ENCODE results near the gene RAD51B.
A peak's percentile ranks its signal among the peaks of the same experiment; 100 is the strongest.
"Not testable (repeated sequence)": the region's sequence is repeated elsewhere in the genome, so short reads cannot be mapped to it uniquely, and the experiment has no call there.

The RAD51B gene

DNA sequence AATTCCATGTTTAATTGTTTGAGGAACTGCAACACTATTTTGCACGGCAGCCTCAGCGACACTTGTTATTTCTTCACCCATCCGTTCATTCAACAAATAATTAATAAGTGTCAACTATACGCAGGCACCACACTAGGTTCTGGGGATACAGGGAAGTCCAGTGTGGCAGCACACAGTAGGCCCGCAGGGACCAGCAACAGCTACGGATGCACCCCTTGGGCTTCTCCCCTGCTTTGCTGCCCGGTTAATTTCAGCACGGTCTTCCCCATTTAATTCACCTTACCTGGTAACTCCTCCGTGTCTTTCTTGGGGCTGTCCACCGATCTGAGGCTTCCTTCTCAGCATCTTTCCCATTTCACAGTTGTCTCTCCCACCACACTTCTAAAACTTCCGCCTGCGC is 925.0 kb downstream of the RAD51B start:
- in situ Hi-C loops (cut with MboI; ENCODE audit: low pct_unique_long_range_greater_than_20kb, low sequenced_read_pairs): no loop called here

DNA sequence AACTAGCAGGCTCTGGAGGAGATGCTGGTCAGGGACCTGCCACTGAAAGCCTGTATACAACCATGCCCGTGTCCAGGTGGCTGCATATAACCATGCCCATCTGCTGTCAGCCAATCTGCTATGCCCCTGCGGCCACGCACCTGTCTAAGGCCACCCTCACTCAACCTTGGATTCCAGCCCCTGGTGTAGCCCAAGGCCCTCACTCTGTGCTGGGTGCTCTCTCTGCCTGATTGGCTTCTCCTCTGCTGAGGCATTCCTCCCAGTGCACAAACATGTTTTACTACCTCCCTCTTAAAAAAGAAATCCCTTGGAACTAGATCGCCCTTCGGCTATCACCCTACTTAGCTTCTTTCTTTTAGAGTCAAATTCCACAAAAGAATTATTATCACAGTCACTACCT is 927.8 kb downstream of the RAD51B start:
- DNase-seq: no peak
- in situ Hi-C loops (cut with MboI; ENCODE audit: low pct_unique_long_range_greater_than_20kb, low sequenced_read_pairs): no loop called here

More for the DNA sequence above, 925.0 kb downstream of the RAD51B start:
- DNase-seq: no peak

GRCh38 chr14:68748260-68748659 is 928.7 kb downstream of the RAD51B start:
- DNase-seq: no peak
- in situ Hi-C loops (cut with MboI; ENCODE audit: low pct_unique_long_range_greater_than_20kb, low sequenced_read_pairs): no loop called here

DNA sequence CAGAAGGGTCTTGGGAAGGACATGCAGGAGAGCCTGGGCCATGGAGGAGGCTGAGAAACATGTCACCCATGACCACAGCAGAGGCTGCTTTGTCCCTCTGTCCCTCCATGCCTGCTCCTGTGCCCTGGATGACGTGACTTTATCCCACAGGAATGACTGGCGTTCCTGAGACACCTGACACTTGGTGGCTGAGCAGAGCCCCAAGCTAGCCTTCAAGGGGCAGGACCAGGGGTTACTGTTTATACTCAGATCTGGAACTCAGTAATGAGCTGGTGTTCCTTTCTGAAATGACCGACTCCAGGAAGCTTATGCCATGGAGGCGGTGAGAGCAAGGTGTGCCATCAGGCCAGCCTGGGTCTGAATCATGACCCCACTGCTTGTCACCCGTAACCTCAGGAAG is 929.1 kb downstream of the RAD51B start:
- DNase-seq: no peak

DNA sequence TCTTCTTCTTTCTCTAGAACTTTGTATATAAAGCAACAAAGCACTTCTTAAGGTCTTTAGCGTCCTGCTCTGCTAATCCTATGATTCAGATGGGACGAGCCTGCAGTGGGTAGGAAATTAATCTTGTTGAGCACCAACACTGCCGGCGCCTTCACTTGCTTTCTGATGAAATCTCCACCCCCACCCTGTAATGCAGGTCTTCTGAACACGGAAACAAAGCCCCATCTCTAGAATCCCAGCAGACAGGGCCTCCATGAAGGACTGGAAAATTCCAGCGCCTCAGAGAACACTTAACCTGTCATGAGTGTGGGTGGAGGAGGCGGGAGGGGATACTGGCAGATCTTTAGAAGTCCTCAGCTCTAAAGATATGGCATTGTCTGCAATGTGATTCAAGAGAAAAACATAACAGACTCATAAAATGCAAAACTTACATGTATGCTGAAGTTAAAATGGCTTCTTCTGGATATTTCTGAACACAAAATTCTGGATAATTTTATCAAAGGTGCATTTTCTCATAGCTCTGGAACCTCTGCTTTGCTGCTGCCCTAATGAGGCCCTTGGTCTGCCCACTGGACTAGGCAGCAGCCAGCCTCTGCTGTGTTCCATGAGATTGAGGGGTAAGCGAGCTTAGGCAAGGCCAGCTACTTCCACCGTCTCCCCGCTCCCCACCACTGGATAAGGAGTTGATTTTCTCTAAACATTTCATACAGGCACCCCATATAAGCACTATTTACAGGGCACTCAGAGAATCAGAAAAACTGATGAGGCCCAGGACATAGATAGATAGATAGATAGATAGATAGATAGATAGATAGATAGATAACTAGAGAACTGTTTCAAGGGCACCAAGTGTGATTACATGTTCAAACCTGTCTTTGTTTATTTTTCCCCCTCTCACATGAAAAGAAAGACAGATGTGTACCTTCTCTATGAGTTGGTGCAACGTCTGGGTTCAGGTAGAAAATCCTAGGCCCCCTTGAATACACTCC is 930.2 kb downstream of the RAD51B start:
- no peak for DNase-seq
- in situ Hi-C loops (cut with MboI; ENCODE audit: low pct_unique_long_range_greater_than_20kb, low sequenced_read_pairs): no loop called here

More for the DNA sequence above, 929.1 kb downstream of the RAD51B start:
- in situ Hi-C loops (cut with MboI; ENCODE audit: low pct_unique_long_range_greater_than_20kb, low sequenced_read_pairs): no loop called here

GRCh38 chr14:68752271-68753006 is 932.9 kb downstream of the RAD51B start:
- in situ Hi-C loops (cut with MboI; ENCODE audit: low pct_unique_long_range_greater_than_20kb, low sequenced_read_pairs): no loop called here
- no peak for DNase-seq

DNA sequence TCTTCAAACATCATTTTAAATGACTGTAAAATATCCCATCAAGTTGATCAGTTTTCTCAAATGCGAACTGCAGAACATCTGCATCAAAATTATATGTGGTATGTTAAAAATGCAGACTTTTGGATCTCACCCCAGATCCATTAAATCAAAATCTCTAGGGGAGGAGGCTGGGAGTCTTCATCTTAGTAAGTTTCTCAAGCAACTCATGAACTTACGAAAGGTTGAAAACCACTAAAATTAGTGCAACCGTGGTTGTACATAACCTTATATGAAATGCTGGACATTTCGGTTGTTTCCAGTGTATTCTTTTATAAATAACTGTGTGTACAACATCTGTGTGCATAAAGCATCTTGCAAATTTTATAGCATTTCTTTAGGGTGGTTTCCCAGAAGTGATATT is 934.1 kb downstream of the RAD51B start:
- in situ Hi-C loops (cut with MboI; ENCODE audit: low pct_unique_long_range_greater_than_20kb, low sequenced_read_pairs): no loop called here

GRCh38 chr14:68755016-68755353 is 935.4 kb downstream of the RAD51B start:
- no peak for DNase-seq
- in situ Hi-C loops (cut with MboI; ENCODE audit: low pct_unique_long_range_greater_than_20kb, low sequenced_read_pairs): no loop called here

More for the DNA sequence above, 934.1 kb downstream of the RAD51B start:
- no peak for DNase-seq

DNA sequence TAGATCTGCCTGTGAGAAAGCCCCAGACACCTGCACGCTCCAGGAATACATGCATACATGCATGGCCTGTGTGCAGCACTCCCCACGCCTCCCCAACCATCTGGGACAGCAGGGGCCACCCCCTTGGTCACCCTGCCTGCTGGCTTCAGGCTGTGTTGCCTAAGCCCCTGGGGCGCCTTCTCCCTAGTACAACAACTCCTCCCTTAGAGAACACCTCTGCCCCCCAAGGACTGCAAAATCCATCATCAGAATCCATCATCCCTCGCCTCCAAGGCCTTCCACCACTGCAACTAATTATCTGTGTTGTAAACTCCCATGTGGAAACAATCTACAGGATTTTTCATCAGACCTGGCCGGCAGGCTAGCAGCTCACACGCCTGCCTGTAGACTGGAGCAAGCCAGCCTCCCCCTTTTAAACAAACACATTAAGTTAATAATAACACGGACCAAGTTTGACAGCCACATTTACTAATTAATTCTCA is 936.5 kb downstream of the RAD51B start:
- in situ Hi-C loops (cut with MboI; ENCODE audit: low pct_unique_long_range_greater_than_20kb, low sequenced_read_pairs): no loop called here
- no peak for DNase-seq

DNA sequence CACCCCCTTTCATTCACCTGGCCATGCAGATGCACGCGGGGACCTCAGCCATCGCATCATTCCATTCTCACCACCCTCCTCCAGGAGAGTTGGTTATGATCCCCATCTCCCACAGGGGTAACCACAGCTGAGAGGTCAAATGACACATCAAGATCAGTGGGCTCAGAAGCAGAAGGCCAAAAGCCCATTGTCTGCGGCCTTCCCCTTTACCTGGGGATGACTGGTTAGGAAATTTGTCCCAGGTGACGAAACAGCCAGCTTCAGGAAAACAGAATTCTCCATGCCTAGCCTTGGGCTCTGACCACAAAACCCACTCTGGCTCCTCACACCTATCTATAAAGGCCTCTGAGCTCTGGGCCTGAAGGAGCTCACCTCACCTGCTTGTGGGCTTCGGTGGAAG is 937.2 kb downstream of the RAD51B start:
- no peak for DNase-seq
- in situ Hi-C loops (cut with MboI; ENCODE audit: low pct_unique_long_range_greater_than_20kb, low sequenced_read_pairs): no loop called here

DNA sequence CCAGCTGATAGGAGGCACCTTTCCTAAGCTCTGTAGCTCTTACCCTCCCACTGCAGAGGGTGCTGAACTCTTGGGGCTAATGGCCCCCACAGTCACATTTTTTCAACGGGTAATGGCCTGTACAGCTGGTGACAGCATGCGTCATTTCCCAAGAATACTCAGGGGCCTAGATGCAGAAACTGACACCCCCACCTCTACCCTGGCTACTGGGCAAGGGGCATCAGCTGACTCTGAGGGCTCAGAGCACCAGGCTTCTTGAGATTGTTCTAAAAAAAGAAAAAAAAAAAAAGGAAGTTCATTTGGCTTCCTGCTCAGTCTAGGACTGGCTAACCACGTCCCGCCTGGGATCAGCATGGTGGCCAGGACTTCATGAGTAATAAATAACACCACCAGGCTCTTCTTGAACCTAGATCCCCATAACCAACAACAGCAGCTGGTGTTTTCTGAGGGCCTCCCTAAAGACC is 938.1 kb downstream of the RAD51B start:
- DNase-seq: peak; percentile 96
- in situ Hi-C loops (cut with MboI; ENCODE audit: low pct_unique_long_range_greater_than_20kb, low sequenced_read_pairs): no loop called here

GRCh38 chr14:68758301-68758700 is 938.7 kb downstream of the RAD51B start:
- in situ Hi-C loops (cut with MboI; ENCODE audit: low pct_unique_long_range_greater_than_20kb, low sequenced_read_pairs): no loop called here
- DNase-seq: no peak

GRCh38 chr14:68759017-68759560 is 939.5 kb downstream of the RAD51B start:
- in situ Hi-C loops (cut with MboI; ENCODE audit: low pct_unique_long_range_greater_than_20kb, low sequenced_read_pairs): no loop called here
- DNase-seq: no peak

- in situ Hi-C loops (cut with MboI; ENCODE audit: low pct_unique_long_range_greater_than_20kb, low sequenced_read_pairs): no loop called here
- no peak for DNase-seq
These were observed 940.4 kb downstream of the RAD51B start for GRCh38 chr14:68759937-68760336.

GRCh38 chr14:68760761-68761160 is 941.2 kb downstream of the RAD51B start:
- in situ Hi-C loops (cut with MboI; ENCODE audit: low pct_unique_long_range_greater_than_20kb, low sequenced_read_pairs): no loop called here
- no peak for DNase-seq

DNA sequence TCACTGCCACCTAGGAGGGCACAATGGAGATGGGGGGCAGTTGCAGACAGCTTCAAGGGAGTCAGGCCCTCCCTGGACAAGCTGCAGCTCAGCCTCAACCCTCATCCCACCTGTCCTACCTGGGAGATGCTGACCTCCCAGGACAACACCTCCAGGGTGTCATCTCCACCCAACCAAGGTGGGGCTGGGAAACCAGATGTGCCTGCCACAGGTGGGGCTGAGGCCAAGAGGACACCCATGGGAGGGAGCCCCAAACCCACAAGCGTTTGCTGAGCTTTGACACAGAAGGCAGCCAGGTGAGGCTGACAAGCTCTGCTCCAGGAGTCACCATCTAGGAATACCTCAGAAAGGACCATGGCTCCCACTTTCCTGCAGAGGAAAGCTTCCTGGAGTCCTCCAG is 941.8 kb downstream of the RAD51B start:
- in situ Hi-C loops (cut with MboI; ENCODE audit: low pct_unique_long_range_greater_than_20kb, low sequenced_read_pairs): no loop called here
- no peak for DNase-seq

GRCh38 chr14:68762953-68763764 is 943.6 kb downstream of the RAD51B start:
- peak; percentile 87 for DNase-seq
- in situ Hi-C loops (cut with MboI; ENCODE audit: low pct_unique_long_range_greater_than_20kb, low sequenced_read_pairs): no loop called here

GRCh38 chr14:68763843-68764242 is 944.3 kb downstream of the RAD51B start:
- in situ Hi-C loops (cut with MboI; ENCODE audit: low pct_unique_long_range_greater_than_20kb, low sequenced_read_pairs); DNase-seq: not testable (repeated sequence)
